Measurements from ENCODE around the gene GLG1. TPM values are rescaled to one million over a fixed set of nuclear protein-coding genes. Genes with fewer than 3 reads are reported as not detected.
"Not testable (repeated sequence)": the region's sequence is repeated elsewhere in the genome, so short reads cannot be mapped to it uniquely, and the experiment has no call there.

Gene GLG1
- total and polyA plus RNA-seq, 5 donors = 46.8 to 109 (median 98.6) TPM

- Histone ChIP-seq H3K27me3 (ENCODE audit: control insufficient read depth, insufficient read depth) (no peaks in the 10 kb centered on the region), H3K4me1 (ENCODE audit: control insufficient read depth, insufficient read depth, low read length) (peaks cover 15% of the 10 kb centered on the region), H3K9me3 (ENCODE audit: control insufficient read depth, low read length) (no peaks in the 10 kb centered on the region), H3K4me3 (ENCODE audit: low read length) (no peak overlapping the region), H3K27ac (ENCODE audit: low read length) (no peak overlapping the region)
- ATAC-seq (peak in 1 of 2 donors; percentile 28), DNase-seq (peak in 2 of 3 donors; percentile 30 to 41)
- intact Hi-C loops (cut with DNase I) = no loop called here
- WGBS = 93% methylated on average over 14 of the region's 14 CpGs
Observed at GRCh38 chr16:74451951-74452758, 154.8 kb downstream of the GLG1 start.

- H3K27me3 ChIP-seq (ENCODE audit: control insufficient read depth, insufficient read depth) = no peaks in the 10 kb centered on the region
- ATAC-seq (no peak), DNase-seq (no peak)
- no peak overlapping the region for H3K27ac ChIP-seq (ENCODE audit: low read length)
- intact Hi-C loops (cut with DNase I) = no loop called here
- no peak overlapping the region for H3K4me3 ChIP-seq (ENCODE audit: low read length)
- peaks cover 20% of the 10 kb centered on the region for H3K4me1 ChIP-seq (ENCODE audit: control insufficient read depth, insufficient read depth, low read length)
- no peaks in the 10 kb centered on the region for H3K9me3 ChIP-seq (ENCODE audit: control insufficient read depth, low read length)
- WGBS = 93% methylated on average over 20 of the region's 20 CpGs
Observed at GRCh38 chr16:74450967-74451760, 155.8 kb downstream of the GLG1 start.

GRCh38 chr16:74450236-74450635 is 156.7 kb downstream of the GLG1 start:
- no peak for DNase-seq
- intact Hi-C loops (cut with DNase I) = no loop called here
- H3K9me3 ChIP-seq (ENCODE audit: control insufficient read depth, low read length) = no peaks in the 10 kb centered on the region
- H3K4me1 ChIP-seq (ENCODE audit: control insufficient read depth, insufficient read depth, low read length) = peaks cover 20% of the 10 kb centered on the region
- WGBS = 90% methylated on average over 3 of the region's 3 CpGs
- H3K4me3 ChIP-seq (ENCODE audit: low read length) = no peak overlapping the region
- H3K27ac ChIP-seq (ENCODE audit: low read length) = peak overlapping the region; percentile 81
- no peaks in the 10 kb centered on the region for H3K27me3 ChIP-seq (ENCODE audit: control insufficient read depth, insufficient read depth)
- no peak for ATAC-seq

GRCh38 chr16:74449470-74449869 is 157.4 kb downstream of the GLG1 start:
- intact Hi-C loops (cut with DNase I) = no loop called here
- DNase-seq = peak in 2 of 3 donors; percentile 39 to 60
- Histone ChIP-seq H3K27me3 (ENCODE audit: control insufficient read depth, insufficient read depth) (no peaks in the 10 kb centered on the region), H3K4me3 (ENCODE audit: low read length) (no peak overlapping the region), H3K4me1 (ENCODE audit: control insufficient read depth, insufficient read depth, low read length) (peaks cover 20% of the 10 kb centered on the region), H3K27ac (ENCODE audit: low read length) (peak overlapping the region; percentile 81), H3K9me3 (ENCODE audit: control insufficient read depth, low read length) (no peaks in the 10 kb centered on the region)
- WGBS = 88% methylated on average over 5 of the region's 5 CpGs
- ATAC-seq = peak in 1 of 2 donors; percentile 49

- ATAC-seq (peak; percentile 95 to 97), DNase-seq (peak; percentile 83 to 87 (median 85))
- H3K27ac ChIP-seq (ENCODE audit: low read length) = peak overlapping the region; percentile 81
- H3K27me3 ChIP-seq (ENCODE audit: control insufficient read depth, insufficient read depth) = no peaks in the 10 kb centered on the region
- intact Hi-C loops (cut with DNase I) = no loop called here
- peaks cover 20% of the 10 kb centered on the region for H3K4me1 ChIP-seq (ENCODE audit: control insufficient read depth, insufficient read depth, low read length)
- no peak overlapping the region for H3K4me3 ChIP-seq (ENCODE audit: low read length)
- no peaks in the 10 kb centered on the region for H3K9me3 ChIP-seq (ENCODE audit: control insufficient read depth, low read length)
- 36% methylated on average over 8 of the region's 8 CpGs for WGBS
Observed at GRCh38 chr16:74448990-74449389, 157.9 kb downstream of the GLG1 start.

- Histone ChIP-seq H3K27me3 (ENCODE audit: control insufficient read depth, insufficient read depth) (no peaks in the 10 kb centered on the region), H3K4me3 (ENCODE audit: low read length) (no peak overlapping the region), H3K9me3 (ENCODE audit: control insufficient read depth, low read length) (no peaks in the 10 kb centered on the region), H3K4me1 (ENCODE audit: control insufficient read depth, insufficient read depth, low read length) (peaks cover 20% of the 10 kb centered on the region), H3K27ac (ENCODE audit: low read length) (peak overlapping the region; percentile 88)
- DNase-seq = peak; percentile 28 to 64 (median 61)
- WGBS = 70% methylated on average over 5 of the region's 5 CpGs
- intact Hi-C loops (cut with DNase I) = no loop called here
- peak; percentile 11 to 37 for ATAC-seq
Observed at GRCh38 chr16:74447578-74447977, 159.3 kb downstream of the GLG1 start.

- H3K4me1 ChIP-seq (ENCODE audit: control insufficient read depth, insufficient read depth, low read length) = peaks cover 20% of the 10 kb centered on the region
- WGBS = 88% methylated on average over 8 of the region's 8 CpGs
- H3K9me3 ChIP-seq (ENCODE audit: control insufficient read depth, low read length) = no peaks in the 10 kb centered on the region
- no peak for DNase-seq
- peak overlapping the region; percentile 9 for H3K27ac ChIP-seq (ENCODE audit: low read length)
- intact Hi-C loops (cut with DNase I) = no loop called here
- no peak overlapping the region for H3K4me3 ChIP-seq (ENCODE audit: low read length)
- ATAC-seq = no peak
- H3K27me3 ChIP-seq (ENCODE audit: control insufficient read depth, insufficient read depth) = no peaks in the 10 kb centered on the region
Observed at GRCh38 chr16:74446866-74447265, 160.0 kb downstream of the GLG1 start.

GRCh38 chr16:74443624-74444346 is 163.1 kb downstream of the GLG1 start:
- ATAC-seq; H3K27ac ChIP-seq (ENCODE audit: low read length); H3K9me3 ChIP-seq (ENCODE audit: control insufficient read depth, low read length); H3K27me3 ChIP-seq (ENCODE audit: control insufficient read depth, insufficient read depth); DNase-seq; intact Hi-C loops (cut with DNase I); H3K4me3 ChIP-seq (ENCODE audit: low read length): not testable (repeated sequence)
- 99% methylated on average over 13 of the region's 13 CpGs for WGBS
- H3K4me1 ChIP-seq (ENCODE audit: control insufficient read depth, insufficient read depth, low read length) = peaks cover 12% of the 10 kb centered on the region

GRCh38 chr16:74439685-74440084 is 167.2 kb downstream of the GLG1 start:
- no peak for DNase-seq
- Histone ChIP-seq H3K4me1 (ENCODE audit: control insufficient read depth, insufficient read depth, low read length) (no peaks in the 10 kb centered on the region), H3K27me3 (ENCODE audit: control insufficient read depth, insufficient read depth) (no peaks in the 10 kb centered on the region), H3K9me3 (ENCODE audit: control insufficient read depth, low read length) (no peaks in the 10 kb centered on the region), H3K27ac (ENCODE audit: low read length) (no peak overlapping the region), H3K4me3 (ENCODE audit: low read length) (no peak overlapping the region)
- 81% methylated on average over 7 of the region's 7 CpGs for WGBS
- intact Hi-C loops (cut with DNase I) = no loop called here
- ATAC-seq = no peak

GRCh38 chr16:74438492-74438979 is 168.4 kb downstream of the GLG1 start:
- Histone ChIP-seq H3K9me3 (ENCODE audit: control insufficient read depth, low read length) (no peaks in the 10 kb centered on the region), H3K4me1 (ENCODE audit: control insufficient read depth, insufficient read depth, low read length) (no peaks in the 10 kb centered on the region), H3K4me3 (ENCODE audit: low read length) (no peak overlapping the region), H3K27me3 (ENCODE audit: control insufficient read depth, insufficient read depth) (no peaks in the 10 kb centered on the region), H3K27ac (ENCODE audit: low read length) (no peak overlapping the region)
- DNase-seq = no peak
- 42% methylated on average over 7 of the region's 7 CpGs for WGBS
- intact Hi-C loops (cut with DNase I) = no loop called here
- peak in 1 of 2 donors; percentile 65 for ATAC-seq

Data from right cardiac atrium (tissue), 5 donors.